ENCODE measurements around the gene TMOD3.
A peak's percentile ranks its signal among the peaks of the same experiment; 100 is the strongest.

TMOD3 gene

GRCh38 chr15:51816611-51817010 is 12.8 kb upstream of the TMOD3 start:
- Mint-ChIP-seq H3K27me3 (ENCODE audit: low read depth) (no peaks in the 10 kb centered on the region), H3K27ac (no peak overlapping the region), H3K4me3 (no peak overlapping the region), H3K9me3 (peaks cover 21% of the 10 kb centered on the region), H3K36me3 (ENCODE audit: low read depth) (peaks cover 5% of the 10 kb centered on the region), H3K4me1 (no peaks in the 10 kb centered on the region)
- TF ChIP-seq CTCF (IDR thresholded peaks at IDR 0.05; ENCODE audit: unreplicated experiment in 3 of 3), result no peak

GRCh38 chr15:51818150-51818549 is 11.3 kb upstream of the TMOD3 start:
- Mint-ChIP-seq H3K27ac (no peak overlapping the region), H3K36me3 (ENCODE audit: low read depth) (peaks cover 5% of the 10 kb centered on the region), H3K9me3 (peaks cover 23% of the 10 kb centered on the region), H3K4me3 (no peak overlapping the region), H3K27me3 (ENCODE audit: low read depth) (no peaks in the 10 kb centered on the region), H3K4me1 (no peaks in the 10 kb centered on the region)
- TF ChIP-seq CTCF (IDR thresholded peaks at IDR 0.05; ENCODE audit: unreplicated experiment in 3 of 3), result no peak

- peaks cover 4% of the 10 kb centered on the region for H3K4me1 Mint-ChIP-seq
- no peak overlapping the region for H3K4me3 Mint-ChIP-seq
- H3K9me3 Mint-ChIP-seq, result peaks cover 10% of the 10 kb centered on the region
- no peak for TF ChIP-seq CTCF (IDR thresholded peaks at IDR 0.05; ENCODE audit: unreplicated experiment in 3 of 3)
- H3K27me3 Mint-ChIP-seq (ENCODE audit: low read depth), result no peaks in the 10 kb centered on the region
- H3K36me3 Mint-ChIP-seq (ENCODE audit: low read depth), result peaks cover 5% of the 10 kb centered on the region
- H3K27ac Mint-ChIP-seq, result no peak overlapping the region
Measured at GRCh38 chr15:51825698-51826097, 3.8 kb upstream of the TMOD3 start.

- H3K9me3 Mint-ChIP-seq, result no peaks in the 10 kb centered on the region
- H3K36me3 Mint-ChIP-seq (ENCODE audit: low read depth), result no peaks in the 10 kb centered on the region
- H3K4me1 Mint-ChIP-seq, result peaks cover 24% of the 10 kb centered on the region
- peak overlapping the region in 1 of 3 experiments; percentile 68 for H3K27ac Mint-ChIP-seq
- no peaks in the 10 kb centered on the region for H3K27me3 Mint-ChIP-seq (ENCODE audit: low read depth)
- TF ChIP-seq CTCF (IDR thresholded peaks at IDR 0.05; ENCODE audit: unreplicated experiment in 3 of 3), result no peak
- H3K4me3 Mint-ChIP-seq, result peak overlapping the region; percentile 90 to 95 (median 94)
Measured at GRCh38 chr15:51828621-51829375, 655 bp upstream of the TMOD3 start.

GRCh38 chr15:51830276-51830806 is 888 bp downstream of the TMOD3 start:
- Mint-ChIP-seq H3K36me3 (ENCODE audit: low read depth) (no peaks in the 10 kb centered on the region), H3K4me3 (peak overlapping the region; percentile 90 to 96 (median 96)), H3K9me3 (no peaks in the 10 kb centered on the region), H3K27me3 (ENCODE audit: low read depth) (no peaks in the 10 kb centered on the region), H3K27ac (peak overlapping the region; percentile 91 to 96 (median 95)), H3K4me1 (peaks cover 24% of the 10 kb centered on the region)
- no peak for TF ChIP-seq CTCF (IDR thresholded peaks at IDR 0.05; ENCODE audit: unreplicated experiment in 3 of 3)

- Mint-ChIP-seq H3K4me1 (peaks cover 48% of the 10 kb centered on the region), H3K27me3 (ENCODE audit: low read depth) (no peaks in the 10 kb centered on the region), H3K9me3 (no peaks in the 10 kb centered on the region), H3K36me3 (ENCODE audit: low read depth) (no peaks in the 10 kb centered on the region), H3K4me3 (no peak overlapping the region), H3K27ac (no peak overlapping the region)
- TF ChIP-seq CTCF (IDR thresholded peaks at IDR 0.05; ENCODE audit: unreplicated experiment in 3 of 3), result no peak
Measured at GRCh38 chr15:51833772-51834171, 4.3 kb downstream of the TMOD3 start.

Measured in nephron (organoid).